Epithelial cell of esophagus (primary cell): ENCODE measurements around the gene DACT2.

Experiments used
- DNase-seq: peaks from one replicate; pipeline ENCODE4 v3.0.0; 2010; ENCODE audit warnings: low read depth
- H3K4me3 ChIP-seq: 2 replicates; pipeline ENCODE4 v1.5.1; 2011; ENCODE audit warnings: mild to moderate bottlenecking, low read length, control low read depth
- TF ChIP-seq, protein P1 (sequence below): IDR thresholded peaks from 2 replicates; pipeline ENCODE4 v1.5.1; 2011; ENCODE audit warnings: low read depth, mild to moderate bottlenecking, low read length, control low read depth, inconsistent platforms; ENCODE audit not compliant: insufficient read depth; ENCODE audit errors: missing control alignments

DACT2 gene

DNA sequence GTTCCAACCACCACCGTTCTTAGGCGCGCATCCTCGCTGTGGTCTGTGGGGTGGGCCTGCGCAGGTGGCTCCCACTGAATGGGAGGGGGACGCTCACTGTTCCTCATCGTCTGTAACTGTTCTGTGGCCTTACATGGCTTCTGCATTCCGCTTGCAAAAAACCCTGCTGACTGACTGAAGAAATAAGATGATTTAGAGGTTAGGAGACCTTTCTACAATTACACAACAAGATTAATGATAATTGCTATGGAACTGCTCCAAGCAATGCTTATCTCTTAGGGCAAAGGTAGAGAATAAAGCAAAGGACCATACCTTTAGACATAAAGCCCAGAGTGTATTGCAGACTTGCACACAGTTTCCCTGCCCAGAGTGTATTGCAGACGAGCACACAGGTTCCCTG, 14.4 kb upstream of the DACT2 start:
- no peak for DNase-seq
- TF ChIP-seq, protein P1, sequence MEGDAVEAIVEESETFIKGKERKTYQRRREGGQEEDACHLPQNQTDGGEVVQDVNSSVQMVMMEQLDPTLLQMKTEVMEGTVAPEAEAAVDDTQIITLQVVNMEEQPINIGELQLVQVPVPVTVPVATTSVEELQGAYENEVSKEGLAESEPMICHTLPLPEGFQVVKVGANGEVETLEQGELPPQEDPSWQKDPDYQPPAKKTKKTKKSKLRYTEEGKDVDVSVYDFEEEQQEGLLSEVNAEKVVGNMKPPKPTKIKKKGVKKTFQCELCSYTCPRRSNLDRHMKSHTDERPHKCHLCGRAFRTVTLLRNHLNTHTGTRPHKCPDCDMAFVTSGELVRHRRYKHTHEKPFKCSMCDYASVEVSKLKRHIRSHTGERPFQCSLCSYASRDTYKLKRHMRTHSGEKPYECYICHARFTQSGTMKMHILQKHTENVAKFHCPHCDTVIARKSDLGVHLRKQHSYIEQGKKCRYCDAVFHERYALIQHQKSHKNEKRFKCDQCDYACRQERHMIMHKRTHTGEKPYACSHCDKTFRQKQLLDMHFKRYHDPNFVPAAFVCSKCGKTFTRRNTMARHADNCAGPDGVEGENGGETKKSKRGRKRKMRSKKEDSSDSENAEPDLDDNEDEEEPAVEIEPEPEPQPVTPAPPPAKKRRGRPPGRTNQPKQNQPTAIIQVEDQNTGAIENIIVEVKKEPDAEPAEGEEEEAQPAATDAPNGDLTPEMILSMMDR = no peak
- H3K4me3 ChIP-seq = no peak overlapping the region

DNA sequence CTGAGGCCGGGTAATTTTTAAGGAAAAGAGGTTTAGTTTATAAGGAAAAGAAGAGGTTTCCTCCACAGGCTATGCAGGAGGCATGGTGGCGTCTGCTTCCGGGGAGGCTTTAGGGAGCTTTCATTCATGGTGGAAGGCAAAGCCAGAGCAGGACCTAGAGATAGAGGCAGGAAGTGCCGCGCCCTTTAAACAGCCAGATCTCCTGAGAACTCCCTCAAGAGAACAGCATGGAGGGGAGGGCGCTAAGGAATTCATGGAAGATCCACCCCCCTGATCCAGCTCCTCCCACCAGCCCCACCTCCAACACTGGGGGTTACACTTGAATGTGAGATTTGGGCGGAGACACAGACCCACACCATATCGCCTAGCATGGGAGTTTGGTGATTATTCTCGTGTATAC, 13.9 kb upstream of the DACT2 start:
- no peak for DNase-seq
- H3K4me3 ChIP-seq = no peak overlapping the region
- TF ChIP-seq, protein P1 = no peak

DNA sequence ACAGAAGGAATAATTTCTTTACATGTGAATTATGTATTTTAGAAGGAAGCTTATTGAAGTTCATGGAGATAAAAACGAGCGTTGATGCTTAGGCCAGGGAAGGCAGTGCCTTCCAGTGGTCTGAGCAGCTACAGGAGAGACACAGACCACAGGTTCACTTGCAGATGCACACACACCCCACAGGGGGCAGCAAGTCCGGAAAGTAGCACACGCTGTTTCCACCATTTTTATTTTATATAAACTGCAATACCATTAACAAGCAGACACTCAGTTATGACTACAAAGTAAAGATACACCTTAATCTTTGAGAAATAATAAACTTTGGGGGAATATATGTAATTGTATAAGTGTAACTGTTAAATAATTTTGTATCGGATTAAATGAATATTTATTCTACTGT, 13.5 kb upstream of the DACT2 start:
- TF ChIP-seq, protein P1 = no peak
- H3K4me3 ChIP-seq = no peak overlapping the region
- DNase-seq = no peak

DNA sequence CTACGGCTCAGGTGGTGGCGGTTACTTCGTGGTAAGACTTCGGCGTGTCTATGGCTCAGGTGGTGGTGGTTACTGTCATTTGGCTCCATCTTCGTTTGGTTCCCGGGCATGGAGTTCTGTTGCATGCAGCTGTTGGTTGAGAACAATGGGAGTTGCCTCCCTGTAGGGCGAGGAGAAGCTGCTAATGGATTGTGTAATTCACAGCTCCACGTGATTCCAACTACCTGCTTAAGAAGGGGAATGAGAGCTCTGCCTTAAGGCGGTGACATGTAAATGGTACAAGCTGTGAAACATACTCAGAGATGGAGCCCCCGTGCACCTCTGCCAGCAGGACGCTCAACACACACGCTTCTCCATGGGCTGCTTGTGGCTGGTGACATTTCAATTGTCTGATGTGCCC, 12.4 kb upstream of the DACT2 start:
- peak; percentile 9 for DNase-seq
- TF ChIP-seq, protein P1 = no peak
- H3K4me3 ChIP-seq = no peak overlapping the region

DNA sequence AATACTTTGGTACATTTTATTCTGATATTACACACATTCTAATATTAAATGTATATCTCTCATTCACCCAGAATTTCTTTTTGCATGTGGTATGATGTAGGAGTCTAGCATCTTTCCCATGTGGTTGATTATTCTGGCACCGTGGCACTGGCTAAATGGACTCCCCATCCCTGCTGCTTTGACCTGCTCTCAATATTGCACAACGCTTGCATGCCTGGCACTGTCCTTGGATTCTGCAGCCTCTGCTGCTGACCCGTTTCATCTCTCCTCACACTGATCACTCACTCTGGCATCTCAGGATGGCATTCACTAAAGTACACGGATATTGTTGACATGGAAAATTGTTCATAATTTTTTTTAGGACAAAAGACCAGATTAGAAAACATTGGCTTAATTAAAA, 11.5 kb upstream of the DACT2 start:
- DNase-seq = no peak
- TF ChIP-seq, protein P1 = no peak
- H3K4me3 ChIP-seq = no peak overlapping the region

DNA sequence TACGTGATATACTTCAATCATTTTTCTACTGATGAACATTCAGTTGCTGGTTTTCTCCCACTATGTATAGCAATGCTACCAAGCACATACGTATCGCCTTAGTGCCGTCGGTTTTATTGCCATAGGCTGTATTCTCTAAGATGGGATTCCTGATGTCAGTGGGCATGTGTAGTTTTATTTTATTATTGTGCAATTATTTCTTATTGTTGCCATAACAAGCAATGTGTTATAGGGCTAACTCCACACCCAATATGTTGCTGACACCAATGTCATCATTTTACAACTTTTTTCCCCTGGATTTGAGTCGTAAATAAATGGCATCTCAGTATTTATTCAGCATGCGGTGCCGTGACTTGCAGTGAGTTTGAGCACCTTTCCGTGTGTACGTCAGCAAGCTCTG, 10.8 kb upstream of the DACT2 start:
- no peak overlapping the region for H3K4me3 ChIP-seq
- TF ChIP-seq, protein P1 = no peak
- no peak for DNase-seq

DNA sequence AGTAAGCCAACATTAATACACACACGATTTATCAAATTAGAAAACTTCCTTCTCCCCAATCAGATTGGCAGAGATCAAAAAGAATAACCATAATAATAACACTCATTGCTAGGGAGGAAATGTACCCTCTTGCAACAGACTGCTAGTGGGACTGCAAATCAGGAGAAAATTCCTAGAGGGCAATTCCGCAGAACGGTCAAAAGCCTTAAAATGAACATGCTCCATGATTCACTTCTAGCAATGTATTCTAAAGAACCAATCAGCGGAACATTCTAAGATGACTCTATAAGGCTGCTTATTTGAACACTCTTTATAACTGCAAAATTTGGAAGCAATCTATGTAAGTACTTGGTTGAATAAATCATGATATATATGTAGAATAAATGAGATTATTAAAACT, 8.5 kb upstream of the DACT2 start:
- TF ChIP-seq, protein P1 = no peak
- no peak for DNase-seq
- H3K4me3 ChIP-seq = no peak overlapping the region
